Erythroblast (primary cell): ENCODE results near the gene GRPEL2.

Experiments
- GATA1 ChIP-seq: IDR thresholded peaks from 2 replicates; pipeline ENCODE4 v1.6.1; 2011; ENCODE audit warnings: low read depth, mild to moderate bottlenecking, control low read depth, low read length, moderate library complexity
- POLR2A ChIP-seq: IDR thresholded peaks from 2 replicates; pipeline ENCODE4 v1.6.1; 2011; ENCODE audit warnings: mild to moderate bottlenecking, low read length

- TF ChIP-seq POLR2A (no peak), GATA1 (no peak)
Observed at GRCh38 chr5:149402291-149402690, 57.0 kb downstream of the GRPEL2 start.
